ENCODE data around the gene CHMP4B. TPM values are rescaled to one million over a fixed set of nuclear protein-coding genes. Genes with fewer than 3 reads are reported as not detected.

The CHMP4B gene
- total RNA-seq: 108 TPM
- long read RNA-seq: 0 reads

- DNase-seq (ENCODE audit: missing footprints) (peak; percentile 100), ATAC-seq (peak; percentile 99)
- intact Hi-C loops (cut with DNase I): loop anchor here (5.0 kb wide), 2 partner anchors 79 to 181 kb away; partner anchors contain the start of genes RALY and ZNF341
Observed at GRCh38 chr20:33810885-33811775, at the start of gene CHMP4B. Gene CHMP4B (plus strand): TSS chr20:33811348. CDS start chr20:33811469, 121 bp downstream.

- intact Hi-C loops (cut with DNase I): no loop called here
- DNase-seq (ENCODE audit: missing footprints): no peak
- no peak for ATAC-seq
Observed at GRCh38 chr20:33761698-33762250, 49.4 kb upstream of the CHMP4B start.

GRCh38 chr20:33765099-33765498 lies 46.0 kb upstream of the CHMP4B start:
- intact Hi-C loops (cut with DNase I): no loop called here
- DNase-seq (ENCODE audit: missing footprints): no peak
- ATAC-seq: no peak

GRCh38 chr20:33765592-33765991 lies 45.6 kb upstream of the CHMP4B start:
- ATAC-seq: no peak
- intact Hi-C loops (cut with DNase I): no loop called here
- DNase-seq (ENCODE audit: missing footprints): no peak

- intact Hi-C loops (cut with DNase I): no loop called here
- ATAC-seq (no peak), DNase-seq (ENCODE audit: missing footprints) (no peak)
Observed at GRCh38 chr20:33766686-33767085, 44.5 kb upstream of the CHMP4B start.

- no peak for ATAC-seq
- DNase-seq (ENCODE audit: missing footprints): no peak
- intact Hi-C loops (cut with DNase I): no loop called here
Observed at GRCh38 chr20:33767777-33768138, 43.4 kb upstream of the CHMP4B start.

GRCh38 chr20:33769043-33769442 lies 42.1 kb upstream of the CHMP4B start:
- DNase-seq (ENCODE audit: missing footprints) (no peak), ATAC-seq (no peak)
- intact Hi-C loops (cut with DNase I): no loop called here

- DNase-seq (ENCODE audit: missing footprints) (no peak), ATAC-seq (no peak)
- intact Hi-C loops (cut with DNase I): no loop called here
Observed at GRCh38 chr20:33770005-33770404, 41.1 kb upstream of the CHMP4B start.

GRCh38 chr20:33771938-33772337 lies 39.2 kb upstream of the CHMP4B start:
- DNase-seq (ENCODE audit: missing footprints) (no peak), ATAC-seq (no peak)
- intact Hi-C loops (cut with DNase I): no loop called here

- DNase-seq (ENCODE audit: missing footprints) (no peak), ATAC-seq (no peak)
- intact Hi-C loops (cut with DNase I): no loop called here
Observed at GRCh38 chr20:33772439-33772838, 38.7 kb upstream of the CHMP4B start.

- DNase-seq (ENCODE audit: missing footprints) (no peak), ATAC-seq (no peak)
- intact Hi-C loops (cut with DNase I): no loop called here
Observed at GRCh38 chr20:33773412-33774089, 37.6 kb upstream of the CHMP4B start.

GRCh38 chr20:33777816-33778215 lies 33.3 kb upstream of the CHMP4B start:
- intact Hi-C loops (cut with DNase I): no loop called here
- ATAC-seq (no peak), DNase-seq (ENCODE audit: missing footprints) (no peak)

- ATAC-seq (no peak), DNase-seq (ENCODE audit: missing footprints) (no peak)
Observed at GRCh38 chr20:33781133-33781532, 30.0 kb upstream of the CHMP4B start.

GRCh38 chr20:33781945-33782344 lies 29.2 kb upstream of the CHMP4B start:
- ATAC-seq (no peak), DNase-seq (ENCODE audit: missing footprints) (no peak)
- intact Hi-C loops (cut with DNase I): no loop called here

More at GRCh38 chr20:33781133-33781532, 30.0 kb upstream of the CHMP4B start:
- intact Hi-C loops (cut with DNase I): no loop called here

GRCh38 chr20:33783256-33783655 lies 27.9 kb upstream of the CHMP4B start:
- DNase-seq (ENCODE audit: missing footprints) (no peak), ATAC-seq (no peak)
- intact Hi-C loops (cut with DNase I): no loop called here

GRCh38 chr20:33783818-33784217 lies 27.3 kb upstream of the CHMP4B start:
- no peak for ATAC-seq
- DNase-seq (ENCODE audit: missing footprints): no peak
- intact Hi-C loops (cut with DNase I): no loop called here

- ATAC-seq (no peak), DNase-seq (ENCODE audit: missing footprints) (no peak)
- intact Hi-C loops (cut with DNase I): no loop called here
Observed at GRCh38 chr20:33784225-33784624, 26.9 kb upstream of the CHMP4B start.

GRCh38 chr20:33785503-33785902 lies 25.6 kb upstream of the CHMP4B start:
- DNase-seq (ENCODE audit: missing footprints) (no peak), ATAC-seq (no peak)
- intact Hi-C loops (cut with DNase I): no loop called here

- intact Hi-C loops (cut with DNase I): no loop called here
- ATAC-seq (no peak), DNase-seq (ENCODE audit: missing footprints) (no peak)
Observed at GRCh38 chr20:33787253-33787891, 23.8 kb upstream of the CHMP4B start.

All from Right ventricle myocardium inferior (tissue), 1 donor.